GM03348 (cell line): ENCODE results near the gene HPGDS.
"Not testable (repeated sequence)": the region's sequence is repeated elsewhere in the genome, so short reads cannot be mapped to it uniquely, and the experiment has no call there.

Experiments
- DNase-seq: peaks from one replicate; pipeline ENCODE4 v3.0.0; 2012; ENCODE audit warnings: low spot score

The HPGDS gene

GRCh38 chr4:94357624-94358023 is 15.0 kb upstream of the HPGDS start:
- DNase-seq, result no peak

DNA sequence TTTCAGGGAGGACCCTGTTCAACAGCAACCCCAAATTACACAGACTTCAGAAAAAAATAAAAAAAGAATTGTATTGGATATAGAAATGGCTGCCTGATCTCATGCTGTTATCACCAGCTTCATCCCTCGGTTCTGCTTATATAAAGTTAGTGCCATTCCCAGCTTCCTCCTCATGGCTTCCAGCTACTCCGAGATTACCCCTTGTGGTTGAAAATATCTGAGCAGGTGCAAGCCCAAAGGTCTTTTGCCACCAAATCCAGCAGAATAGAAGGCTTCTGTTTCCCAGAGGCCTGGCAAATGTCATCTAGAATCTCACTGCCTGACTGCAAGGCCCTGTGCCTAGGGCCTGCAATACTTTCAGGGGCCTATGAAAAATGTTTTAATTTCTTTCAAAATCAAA is 13.8 kb upstream of the HPGDS start:
- DNase-seq, result no peak

- no peak for DNase-seq
Measured at GRCh38 chr4:94354474-94354896, 11.8 kb upstream of the HPGDS start.

DNA sequence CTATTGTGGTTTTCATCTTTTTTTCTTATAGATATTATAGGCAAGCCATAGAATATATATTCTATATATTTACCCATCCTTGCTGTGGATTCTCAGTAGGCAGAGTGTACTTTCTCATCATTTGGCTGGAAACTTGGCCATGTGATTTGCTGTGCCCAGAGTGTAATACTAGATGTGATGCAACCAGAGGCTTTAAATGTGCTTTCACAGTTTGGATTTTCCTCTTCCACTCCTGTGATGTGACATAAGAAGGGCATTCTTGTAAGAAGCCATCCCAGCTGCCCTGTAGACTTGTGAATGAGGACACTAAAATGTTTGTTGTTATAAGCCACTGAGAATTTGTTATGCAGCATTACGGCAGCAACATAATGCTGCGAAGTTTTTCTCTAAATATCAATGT is 10.4 kb upstream of the HPGDS start:
- DNase-seq, result no peak

GRCh38 chr4:94352163-94352562 is 9.5 kb upstream of the HPGDS start:
- DNase-seq, result no peak

GRCh38 chr4:94351319-94351718 is 8.7 kb upstream of the HPGDS start:
- DNase-seq, result no peak

DNA sequence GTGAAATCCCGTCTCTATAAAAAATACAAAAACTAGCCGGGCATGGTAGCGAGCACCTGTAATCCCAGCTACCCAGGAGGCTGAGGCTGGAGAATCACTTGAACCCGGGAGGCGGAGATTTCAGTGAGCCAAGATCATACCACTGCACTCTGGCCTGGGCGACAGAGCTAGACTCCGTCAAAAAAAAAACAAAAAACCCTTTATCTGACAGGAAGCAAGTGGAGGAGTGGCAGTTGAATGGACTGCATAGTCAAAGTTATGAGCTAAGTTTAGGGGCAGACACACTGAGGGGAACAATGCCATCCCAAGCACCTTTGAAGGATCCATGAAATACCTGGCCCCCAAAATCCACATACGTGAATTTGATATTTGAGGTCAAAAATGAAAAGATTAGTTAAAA is 7.5 kb upstream of the HPGDS start:
- no peak for DNase-seq

DNA sequence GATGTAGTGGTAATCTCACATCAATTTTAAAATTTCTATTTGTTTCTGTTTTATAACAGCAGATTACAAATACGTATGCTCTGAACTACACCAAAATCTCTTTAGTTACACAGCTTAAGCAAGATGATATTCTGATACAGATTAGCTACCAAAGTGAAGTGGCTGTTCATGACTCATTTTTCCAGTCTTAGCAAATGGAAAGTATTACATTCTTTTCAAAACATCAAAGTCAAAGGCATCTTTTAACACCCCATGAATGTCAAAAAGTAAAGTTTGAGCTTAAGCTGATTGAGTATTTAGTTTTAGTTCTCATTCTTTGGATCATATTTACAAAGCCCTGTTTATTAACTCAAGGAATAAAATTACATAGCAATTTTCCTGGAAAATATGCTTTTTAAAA is 6.6 kb upstream of the HPGDS start:
- DNase-seq, result no peak

DNA sequence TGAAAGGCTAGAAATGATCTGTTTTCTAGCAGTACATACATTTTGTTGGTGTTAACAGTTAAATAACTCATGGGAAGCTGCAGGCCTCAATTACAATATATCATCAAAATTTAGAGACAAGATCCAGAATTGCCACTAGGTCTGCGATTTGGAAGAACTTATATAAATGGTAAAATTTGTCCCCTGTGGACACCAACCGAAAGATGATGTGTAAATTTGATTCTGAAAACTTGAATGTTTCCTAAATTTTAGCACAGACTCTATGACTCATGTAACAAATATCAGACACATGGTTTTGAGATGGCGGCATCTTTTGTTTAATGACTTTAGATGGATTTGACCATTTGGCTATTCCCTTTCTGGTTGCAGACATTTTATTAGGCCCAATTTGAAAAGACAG is 6.0 kb upstream of the HPGDS start:
- DNase-seq, result no peak

DNA sequence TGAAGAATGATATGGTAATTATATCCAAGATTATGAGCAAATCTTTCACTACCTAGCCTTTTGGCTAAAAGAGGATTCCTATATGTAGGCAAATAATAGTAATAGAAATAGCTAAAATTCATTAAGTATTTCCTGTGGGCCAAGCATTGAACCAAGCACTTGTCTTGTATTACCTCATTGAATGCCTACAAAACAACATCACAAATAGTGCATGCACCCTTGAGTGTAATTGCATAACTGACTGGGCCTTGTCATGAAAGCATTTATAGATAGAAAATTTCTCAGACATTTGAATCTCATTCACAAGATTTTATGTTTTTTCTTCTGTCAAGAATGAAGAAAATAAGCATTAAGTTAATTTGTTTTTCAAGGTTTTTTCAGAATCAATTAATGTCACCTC is 3.9 kb upstream of the HPGDS start:
- DNase-seq, result no peak

DNA sequence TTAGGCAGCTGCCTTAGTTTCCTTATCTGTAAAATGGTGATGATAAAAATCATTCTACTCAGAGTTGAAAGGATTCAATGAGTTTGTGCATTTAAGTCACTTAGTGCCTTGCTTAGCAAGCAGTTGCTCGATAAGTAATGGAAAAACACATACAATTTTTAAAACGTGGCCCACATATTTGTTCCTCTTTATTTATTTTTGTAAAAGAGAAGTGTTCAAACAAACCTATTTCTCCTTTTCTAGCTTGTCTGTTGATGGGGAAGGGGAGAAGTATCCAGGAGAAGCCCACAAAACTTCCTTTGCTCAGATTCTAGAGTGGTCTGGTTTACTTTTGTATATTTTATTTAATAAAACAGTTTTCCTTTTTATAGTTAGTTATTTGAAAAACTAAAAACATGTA is 3.3 kb upstream of the HPGDS start:
- no peak for DNase-seq

DNA sequence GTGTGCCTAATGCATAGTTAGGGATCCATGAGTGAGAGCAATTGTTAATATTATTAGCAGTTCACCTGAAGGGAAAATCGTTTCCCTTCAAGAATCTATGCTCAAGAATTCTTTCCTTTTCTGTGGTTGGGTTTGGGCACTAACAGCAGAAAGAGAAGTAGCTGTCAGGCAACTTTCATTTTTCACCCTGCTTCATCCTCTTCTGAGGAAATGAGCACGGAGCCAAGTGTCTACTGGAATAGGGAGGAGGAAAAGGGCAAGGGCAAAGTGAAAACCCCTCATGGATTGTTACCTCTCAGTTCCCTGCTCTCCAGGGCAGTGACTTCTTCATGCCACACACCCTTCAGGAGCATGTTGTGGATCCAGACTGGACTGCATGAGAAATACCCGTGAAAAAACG is 2.6 kb upstream of the HPGDS start:
- no peak for DNase-seq

GRCh38 chr4:94344457-94344856 is 1.8 kb upstream of the HPGDS start:
- no peak for DNase-seq

GRCh38 chr4:94341481-94342370 is 910 bp downstream of the HPGDS start:
- no peak for DNase-seq

DNA sequence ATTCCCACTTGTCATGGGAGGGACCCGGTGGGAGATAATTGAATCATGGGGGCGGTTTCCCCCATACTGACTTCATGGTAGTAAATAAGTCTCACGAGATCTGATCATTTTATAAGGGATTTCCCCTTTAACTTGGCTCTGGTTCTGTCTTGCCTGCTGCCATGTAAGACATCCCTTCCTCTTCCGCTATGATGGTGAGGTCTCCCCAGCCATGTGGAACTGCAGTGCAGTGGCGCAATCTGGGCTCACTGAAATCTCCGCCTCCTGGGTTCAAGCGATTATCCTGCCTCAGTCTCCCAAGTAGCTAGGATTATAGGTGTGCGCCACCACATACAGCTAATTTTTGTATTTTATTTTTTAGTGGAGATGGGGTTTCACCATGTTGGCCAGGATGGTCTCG is 2.9 kb downstream of the HPGDS start:
- no peak for DNase-seq

DNA sequence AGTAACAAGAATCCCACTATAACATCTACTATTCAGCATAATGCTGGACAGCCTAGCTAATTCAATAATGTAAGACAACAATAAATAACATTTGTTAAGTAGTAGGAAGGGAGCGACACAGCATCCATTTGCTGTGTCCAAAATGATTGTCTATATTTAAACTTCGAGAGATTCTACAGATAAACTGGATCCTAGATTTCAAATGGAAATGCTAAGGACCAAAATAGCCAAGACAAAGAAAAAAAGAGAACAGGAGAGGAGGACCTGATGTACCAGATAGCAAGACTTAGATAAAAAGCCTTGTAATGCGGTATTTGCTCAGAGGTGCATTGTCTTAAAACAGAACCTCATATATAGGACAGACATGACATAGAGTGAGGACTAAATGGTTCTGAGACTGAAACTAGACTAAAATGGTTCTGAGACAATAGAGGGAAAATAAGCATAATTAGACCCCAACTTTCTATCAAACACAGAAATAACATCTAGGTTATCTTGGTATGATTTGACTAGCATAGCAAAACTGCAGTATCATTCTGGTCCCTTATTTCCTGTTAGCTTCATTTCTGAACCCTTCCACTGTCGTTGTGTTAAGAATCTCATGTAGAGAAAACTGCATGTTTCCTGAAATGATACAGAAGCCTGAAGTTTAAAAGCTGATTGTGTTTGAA is 3.8 kb downstream of the HPGDS start:
- DNase-seq, result no peak

DNA sequence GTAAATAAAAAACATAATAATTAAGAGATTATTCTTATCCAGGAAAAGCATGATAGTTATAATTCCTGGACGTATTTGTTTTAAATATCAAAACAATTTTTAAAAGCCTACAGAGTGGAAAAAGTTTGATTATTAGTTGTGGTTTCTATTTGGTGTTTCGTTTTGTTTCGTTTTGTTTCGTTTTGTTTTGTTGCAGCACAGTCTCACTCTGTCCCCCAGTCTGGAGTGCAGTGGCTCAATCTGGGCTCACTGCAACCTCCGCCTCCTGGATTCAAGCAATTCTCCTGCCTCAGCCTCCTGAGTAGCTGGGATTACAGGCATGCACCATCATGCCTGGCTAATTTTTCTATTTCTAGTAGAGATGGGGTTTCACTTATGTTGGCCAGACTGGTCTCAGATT is 5.8 kb downstream of the HPGDS start:
- not testable (repeated sequence) for DNase-seq

DNA sequence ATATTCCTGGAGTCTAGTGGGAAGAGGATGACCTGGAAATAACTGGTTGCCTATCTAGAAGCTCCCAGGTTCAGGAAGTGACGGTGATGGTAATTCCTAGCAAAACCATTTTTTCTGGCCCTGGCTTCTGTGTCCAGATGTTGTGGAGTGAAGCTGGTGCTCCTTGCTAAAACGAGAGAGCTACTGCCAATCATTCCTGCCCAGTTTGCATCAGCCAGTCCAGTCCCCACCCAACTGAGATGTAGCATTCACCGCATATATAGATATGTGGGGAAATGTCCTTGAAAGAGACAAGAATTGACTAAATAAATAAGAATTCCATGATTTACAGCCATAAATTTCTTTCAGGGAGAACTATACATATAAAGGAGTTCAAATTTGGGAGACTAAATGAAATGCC is 6.3 kb downstream of the HPGDS start:
- no peak for DNase-seq

DNA sequence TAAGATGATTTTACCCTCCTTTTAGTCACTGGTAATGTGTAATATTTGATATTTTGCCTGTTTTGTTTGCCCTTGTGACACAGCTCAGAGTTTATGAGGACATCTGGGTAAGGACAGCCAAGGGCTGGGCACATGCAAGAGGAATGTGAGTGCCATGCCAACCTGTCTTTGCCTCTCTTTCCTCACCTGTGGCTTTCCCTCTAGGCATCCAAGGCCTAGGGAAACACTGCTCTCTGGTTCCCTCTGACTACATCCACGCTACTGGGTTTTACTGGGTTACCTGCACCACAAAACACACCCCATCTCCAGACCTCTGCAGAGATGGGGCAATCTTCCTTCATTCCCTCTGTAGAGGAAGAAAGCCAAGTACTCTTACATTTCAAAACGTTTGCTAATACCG is 7.7 kb downstream of the HPGDS start:
- no peak for DNase-seq

- no peak for DNase-seq
Measured at GRCh38 chr4:94334476-94334875, 8.2 kb downstream of the HPGDS start.

DNA sequence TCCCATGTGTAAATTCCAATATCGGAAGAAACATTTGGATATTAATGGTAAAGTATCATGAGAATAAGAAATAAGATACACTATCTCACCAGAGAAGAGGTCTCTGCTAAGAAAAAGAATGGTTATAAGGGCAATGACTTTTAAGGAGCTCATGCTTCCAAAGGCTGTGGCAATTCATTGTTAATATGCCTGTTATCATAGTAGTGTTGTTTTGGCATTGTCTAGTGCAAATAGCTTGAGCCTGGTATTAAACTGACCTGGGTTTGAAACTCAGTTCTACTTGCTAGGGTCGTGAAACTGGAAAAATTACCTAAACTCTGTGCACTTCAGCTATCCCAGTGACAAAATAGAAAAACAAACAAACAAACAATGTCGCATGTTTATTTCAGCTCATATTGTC is 8.8 kb downstream of the HPGDS start:
- no peak for DNase-seq

DNA sequence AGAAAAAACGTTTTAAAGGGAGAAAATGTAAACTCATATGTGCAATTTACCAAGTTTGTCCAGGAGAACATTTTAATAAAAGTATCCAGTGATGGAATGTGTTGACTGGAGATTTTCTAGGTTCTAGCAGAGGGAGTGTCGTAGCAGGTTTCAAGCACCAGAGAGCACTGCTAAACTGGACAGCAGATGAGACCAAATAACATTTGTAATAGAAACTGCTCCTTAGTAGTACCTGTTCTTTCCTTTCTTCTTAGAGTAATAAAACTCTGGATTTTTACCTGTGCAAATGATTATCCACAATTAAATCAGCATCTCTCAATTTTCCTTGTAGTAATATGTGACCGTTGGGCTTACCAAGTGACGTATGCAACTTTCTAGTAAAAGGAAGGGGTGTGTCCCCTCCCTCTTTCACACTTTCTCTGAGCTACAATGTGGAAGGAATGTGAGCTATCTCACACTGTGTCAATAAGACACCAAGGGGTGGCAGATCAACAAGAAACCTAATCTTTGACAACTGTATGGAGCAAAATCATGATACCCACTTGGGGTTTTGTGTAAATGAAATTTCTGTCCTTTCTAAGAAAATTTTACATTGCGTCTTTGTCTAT is 9.5 kb downstream of the HPGDS start:
- no peak for DNase-seq

DNA sequence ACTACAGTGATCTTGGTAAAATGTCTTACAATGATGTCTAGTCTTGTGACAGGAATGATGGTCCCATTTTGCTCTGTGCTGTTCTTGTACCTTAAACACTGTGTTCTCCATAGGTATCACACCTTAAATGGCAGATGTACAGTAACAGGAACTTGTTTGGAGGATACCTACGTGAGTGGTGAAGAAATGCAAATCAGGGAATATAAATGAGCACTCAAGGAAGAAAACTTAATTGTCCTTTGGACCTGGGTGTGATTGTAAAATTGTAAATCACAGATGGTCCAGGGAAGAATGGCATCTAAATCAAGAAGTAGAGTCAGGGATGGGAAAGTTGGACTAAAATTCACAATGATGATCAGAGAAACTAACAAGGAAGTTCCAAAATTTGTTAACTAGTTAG is 12.7 kb downstream of the HPGDS start:
- DNase-seq, result no peak
